Stimulated activated CD4-positive, alpha-beta T cell treated with anti-CD3 and anti-CD28 coated beads, Interleukin-15, amount 100 ng/mL, for 1 hour (primary cell): ENCODE data around the gene POMC.
"Not testable (repeated sequence)": the region's sequence is repeated elsewhere in the genome, so short reads cannot be mapped to it uniquely, and the experiment has no call there.

ENCODE experiments used
- DNase-seq, 2 donors: peaks; one replicate each; pipeline ENCODE4 v3.0.0-alpha.2; 2020; ENCODE audit warnings: low read depth in 1 of 2, low spot score in 1 of 2

POMC gene

DNA sequence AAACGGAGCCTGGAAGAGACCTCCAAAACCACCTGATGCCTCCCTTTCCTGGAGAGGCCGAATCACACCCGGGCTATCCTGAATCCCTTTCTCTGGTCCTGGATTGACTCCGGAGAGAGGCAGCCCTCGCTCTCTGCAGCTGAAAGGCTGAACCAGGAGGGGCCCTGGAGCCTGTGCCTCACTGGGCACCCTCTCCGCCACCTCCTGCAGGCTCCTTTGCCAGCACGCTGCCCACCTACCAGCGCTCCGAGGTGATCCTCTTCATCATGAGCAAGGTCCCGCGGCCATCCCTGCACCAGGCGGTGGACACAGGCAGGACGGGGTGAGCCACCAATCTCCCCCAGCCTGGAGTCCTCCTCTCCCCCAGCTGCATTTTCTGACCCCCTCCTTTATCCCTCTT is 35.7 kb downstream of the POMC start:
- DNase-seq = no peak

GRCh38 chr2:25132299-25132635 is 36.1 kb downstream of the POMC start:
- DNase-seq = no peak

- peak in 1 of 2 donors; percentile 5 for DNase-seq
These were observed 36.6 kb downstream of the POMC start for GRCh38 chr2:25131567-25132298.

- no peak for DNase-seq
These were observed 37.2 kb downstream of the POMC start for GRCh38 chr2:25131253-25131566.

DNA sequence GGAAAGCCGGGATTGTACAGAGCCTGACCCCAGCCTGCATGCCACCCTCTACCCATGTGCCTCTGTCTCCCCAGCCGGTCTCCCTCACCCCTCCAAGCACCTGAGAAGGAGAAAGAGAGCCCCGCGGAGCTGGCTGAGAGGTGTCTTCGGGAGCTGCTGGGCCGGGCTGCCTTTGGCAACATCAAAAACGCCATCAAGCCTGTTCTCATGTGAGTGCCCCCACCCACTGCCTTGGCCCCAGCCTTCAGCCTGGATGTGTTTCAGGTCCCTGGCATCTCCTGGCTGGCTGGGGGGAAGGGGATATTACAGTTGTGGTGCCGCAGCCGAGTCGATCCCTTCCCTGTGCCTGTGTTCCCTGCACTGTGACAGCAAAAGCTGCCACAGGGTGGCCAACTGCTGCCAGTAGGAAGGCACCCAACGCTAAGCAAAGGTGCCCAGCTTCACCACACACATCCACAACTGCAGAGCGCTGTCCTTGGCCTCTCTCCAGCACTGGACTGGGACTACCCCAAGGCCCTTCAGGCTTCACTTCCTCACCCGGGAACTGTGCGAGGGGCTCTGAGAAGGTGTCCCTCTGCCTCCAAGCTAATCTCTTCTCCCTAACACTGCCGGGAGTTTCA is 38.4 kb downstream of the POMC start:
- DNase-seq = no peak

DNA sequence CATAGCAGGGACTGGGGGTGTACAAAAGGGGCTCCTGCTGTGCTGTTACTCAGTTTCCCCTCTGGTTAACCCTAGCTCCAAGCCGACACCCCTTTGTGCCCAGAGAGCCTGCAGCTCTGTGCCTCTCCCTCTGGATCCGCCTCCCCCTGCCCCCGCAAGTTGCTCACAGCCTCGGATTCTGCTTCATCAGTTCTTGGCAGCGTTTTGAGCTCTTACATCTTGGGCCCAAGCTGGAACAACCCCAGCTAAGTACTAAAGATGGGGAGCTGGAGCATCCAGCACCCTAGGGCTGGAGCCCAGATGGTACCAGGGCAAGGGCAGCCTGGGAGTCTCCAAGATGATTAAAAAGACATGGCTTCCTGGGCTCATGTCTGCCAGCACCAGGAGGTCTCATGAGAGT is 40.7 kb downstream of the POMC start:
- DNase-seq = no peak

DNA sequence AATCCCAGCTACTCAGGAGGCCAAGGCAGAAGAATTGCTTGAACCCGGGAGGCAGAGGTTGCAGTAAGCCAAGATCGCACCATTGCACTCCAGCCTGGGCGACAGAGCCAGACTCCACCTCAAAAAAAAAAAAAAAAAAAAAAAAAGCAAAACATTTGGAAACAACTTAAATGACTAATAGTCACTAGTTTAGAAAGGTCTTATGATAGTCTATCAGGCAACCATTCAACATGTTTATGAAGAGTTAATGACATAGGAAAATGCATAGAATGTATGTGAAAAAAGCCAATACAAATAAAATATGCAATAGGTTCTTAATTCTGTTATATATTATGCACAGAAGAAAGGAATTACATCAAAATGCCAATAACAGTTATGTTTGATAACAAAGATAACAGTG is 41.3 kb downstream of the POMC start:
- not testable (repeated sequence) for DNase-seq

DNA sequence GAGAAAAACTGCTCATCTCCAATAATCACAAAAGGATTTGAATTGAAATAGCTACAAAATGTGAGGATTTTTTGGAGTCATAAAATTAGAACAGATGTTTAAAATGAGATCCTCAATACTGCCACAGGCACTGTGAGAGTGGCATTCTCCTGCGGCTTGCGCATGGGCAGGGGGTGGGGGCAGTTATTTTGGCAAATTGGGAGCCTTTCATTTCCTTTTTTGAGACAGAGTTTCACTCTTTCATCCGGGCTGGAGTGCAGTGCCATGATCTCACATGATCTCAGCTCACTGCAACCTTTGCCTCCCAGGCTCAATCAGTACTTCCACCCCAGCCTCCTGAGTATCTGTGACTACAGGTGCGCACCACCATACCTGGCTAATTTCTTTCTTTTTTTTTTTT is 42.4 kb downstream of the POMC start:
- DNase-seq = no peak

DNA sequence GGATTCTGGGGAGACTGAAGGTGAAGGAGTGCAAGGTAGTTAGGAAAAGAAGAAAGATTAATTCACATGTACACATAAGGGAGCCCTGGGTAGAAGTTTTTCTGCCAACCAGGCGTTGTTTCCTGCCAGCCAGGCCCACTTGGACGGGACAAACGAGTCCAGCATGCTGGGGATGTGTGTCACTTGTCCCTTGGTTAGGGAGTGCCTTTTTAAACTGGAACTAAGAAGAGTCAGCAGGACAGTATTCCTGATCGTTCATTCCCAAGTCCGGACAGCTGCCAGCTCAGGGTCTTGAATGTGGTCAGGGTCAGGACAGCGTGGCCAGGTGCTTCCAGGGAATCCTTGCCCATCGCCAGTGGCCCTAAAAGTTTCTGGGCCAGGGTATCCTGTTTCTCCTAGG is 43.2 kb downstream of the POMC start:
- DNase-seq = no peak

- DNase-seq = no peak
These were observed 44.7 kb downstream of the POMC start for GRCh38 chr2:25123682-25124081.

GRCh38 chr2:25122367-25122766 is 46.0 kb downstream of the POMC start:
- no peak for DNase-seq

- no peak for DNase-seq
These were observed 49.1 kb downstream of the POMC start for GRCh38 chr2:25119263-25119662.

DNA sequence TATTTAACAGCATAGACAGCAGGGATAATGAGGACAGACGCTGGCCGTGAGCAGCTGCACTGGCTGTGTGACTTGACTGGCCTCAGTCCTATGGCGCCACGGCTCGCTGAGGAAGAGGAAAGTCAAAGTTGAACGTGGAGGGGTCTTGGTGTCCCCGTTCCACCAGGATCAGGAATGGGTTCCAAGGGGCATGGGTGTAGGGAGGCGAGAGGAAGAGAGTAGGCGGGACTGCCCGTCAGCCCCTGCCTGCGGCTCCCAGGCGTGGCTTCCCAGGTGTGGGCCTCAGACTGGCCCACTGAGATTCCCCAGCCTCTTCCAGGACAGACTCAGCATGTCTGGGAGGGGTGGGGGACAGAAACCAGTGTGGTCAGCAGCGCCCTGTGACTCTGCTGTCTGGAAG is 51.4 kb downstream of the POMC start:
- no peak for DNase-seq

DNA sequence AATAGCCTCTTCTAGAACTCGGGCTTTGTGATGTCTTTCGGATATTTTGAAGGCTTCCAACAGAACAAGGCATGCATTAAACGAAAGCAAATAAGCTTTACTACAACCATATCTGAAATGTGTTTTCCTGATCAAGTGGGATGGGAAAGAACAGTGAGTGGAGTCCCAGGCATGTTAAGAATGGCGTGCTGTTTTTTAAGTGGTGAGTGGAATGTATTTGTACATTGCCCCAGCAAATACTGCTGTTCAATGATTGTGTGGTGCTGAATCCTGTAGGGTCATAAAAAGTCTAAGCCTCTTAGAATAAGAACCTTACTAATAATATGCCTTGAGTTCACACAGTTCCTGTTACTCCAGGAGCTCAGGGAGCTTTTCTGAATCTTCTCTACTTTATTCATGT is 52.5 kb downstream of the POMC start:
- no peak for DNase-seq

DNA sequence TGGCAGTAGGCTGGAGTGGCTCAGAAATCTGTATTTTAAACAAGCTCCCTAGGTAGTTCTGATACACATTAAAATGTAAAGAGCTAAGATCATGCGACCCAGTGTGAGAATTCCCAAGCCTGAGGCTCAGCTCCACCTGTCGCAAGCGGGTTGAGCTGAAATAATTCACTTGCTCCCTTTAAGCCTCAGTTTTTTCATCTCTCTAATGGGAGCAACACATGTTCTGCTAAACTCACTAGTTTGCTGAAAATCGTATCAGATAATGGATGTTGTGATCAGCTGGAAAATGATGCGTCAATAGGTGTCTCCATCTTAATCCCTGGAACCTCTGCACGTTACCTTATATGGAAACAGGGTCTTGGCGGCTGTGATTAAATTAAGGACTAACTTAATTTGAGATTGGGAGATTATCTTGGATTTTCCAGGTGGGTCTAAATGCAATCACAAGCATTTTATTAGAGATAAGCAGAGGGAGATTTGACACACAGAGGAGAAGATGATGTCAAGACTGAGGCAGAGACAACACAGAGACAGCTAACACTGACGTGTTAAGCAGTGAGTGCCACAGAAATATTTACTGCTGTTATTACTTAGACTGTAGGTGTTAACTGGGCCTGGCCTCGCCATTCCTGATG is 53.0 kb downstream of the POMC start:
- DNase-seq = no peak

- no peak for DNase-seq
These were observed 56.3 kb downstream of the POMC start for GRCh38 chr2:25112113-25112512.
